GM21737 (cell line): ENCODE data around the gene ANKS6.

Source experiments
- ATAC-seq: cut with Tn5 transposase; IDR thresholded peaks from one replicate; pipeline ENCODE4 v1.9.1; 2021; ENCODE audit warnings: mild to moderate bottlenecking, moderate library complexity; ENCODE audit not compliant: unreplicated experiment

The ANKS6 gene

DNA sequence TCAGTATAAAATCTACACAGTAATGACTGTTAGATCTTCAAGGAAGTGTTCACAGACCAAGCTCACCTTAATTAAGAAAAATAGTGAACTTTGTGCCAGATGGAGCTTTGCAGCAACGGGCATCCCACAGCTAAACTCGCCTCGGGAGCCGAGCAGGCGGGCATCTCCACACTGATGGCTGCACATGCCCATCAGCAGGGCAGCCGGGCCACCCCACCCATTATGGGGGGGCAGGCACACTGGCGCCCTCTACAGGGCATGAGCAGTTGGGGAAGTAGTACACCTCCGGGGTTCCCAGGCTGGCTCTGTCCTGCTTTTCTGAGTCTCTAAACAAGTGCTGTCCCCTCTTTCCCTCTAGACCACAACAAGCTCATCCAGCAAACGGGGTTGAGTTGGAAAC lies 21.6 kb downstream of the ANKS6 start:
- ATAC-seq = no peak

DNA sequence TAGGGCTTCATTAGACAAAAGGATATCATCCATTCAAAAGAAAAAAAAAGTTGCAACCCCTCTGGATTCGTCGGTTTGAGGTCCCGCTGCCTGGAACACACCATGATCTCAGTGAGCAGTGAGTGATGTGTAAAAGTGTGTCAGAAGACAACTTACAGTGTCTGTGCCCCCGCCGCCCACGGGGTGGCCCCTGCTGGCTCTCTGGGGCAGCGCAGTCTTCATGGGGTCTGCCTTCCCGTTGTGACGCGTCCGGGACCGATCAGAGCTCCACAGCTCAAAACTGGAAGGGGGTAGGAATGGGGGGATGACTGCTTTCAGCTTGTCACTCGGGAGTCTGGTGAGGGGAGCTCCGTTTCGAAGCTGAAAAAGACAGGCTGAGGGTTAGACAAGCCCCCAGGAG lies 22.6 kb downstream of the ANKS6 start:
- no peak for ATAC-seq

- no peak for ATAC-seq
Observed at GRCh38 chr9:98772364-98773155, 23.8 kb downstream of the ANKS6 start.

DNA sequence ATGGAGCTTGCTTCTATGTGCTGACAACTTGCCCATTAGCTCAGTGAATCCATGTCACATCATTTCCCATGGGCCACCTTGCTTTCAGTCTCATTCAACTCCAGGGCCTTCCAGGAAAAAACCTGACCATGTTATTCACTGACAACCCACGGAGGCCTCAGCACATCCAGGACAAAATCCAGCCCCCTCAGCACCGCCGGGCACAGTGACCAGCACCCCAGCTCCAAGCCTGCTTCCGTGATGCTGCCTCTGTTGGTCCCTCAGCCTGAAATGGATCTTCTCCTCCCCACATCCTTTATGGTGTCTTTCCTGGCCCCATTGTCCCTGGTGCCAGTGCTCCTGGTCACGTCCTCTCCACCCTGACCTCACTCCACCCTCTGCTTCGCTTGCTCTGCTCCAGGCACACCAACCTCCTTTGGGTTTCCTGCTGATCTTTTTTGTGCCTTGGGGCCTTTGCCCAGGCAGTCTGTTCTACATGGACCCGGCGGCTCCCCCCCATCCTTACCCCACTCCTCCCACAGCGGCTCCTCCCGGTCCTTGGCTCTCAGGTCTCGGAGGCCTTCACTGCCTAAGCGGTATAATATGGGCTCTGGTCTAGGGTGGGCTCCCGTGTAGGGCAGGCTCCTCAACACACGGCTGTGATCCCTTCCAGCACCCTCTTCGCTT lies 25.0 kb downstream of the ANKS6 start:
- ATAC-seq = no peak

- ATAC-seq = no peak
Observed at GRCh38 chr9:98770717-98771116, 25.6 kb downstream of the ANKS6 start.

DNA sequence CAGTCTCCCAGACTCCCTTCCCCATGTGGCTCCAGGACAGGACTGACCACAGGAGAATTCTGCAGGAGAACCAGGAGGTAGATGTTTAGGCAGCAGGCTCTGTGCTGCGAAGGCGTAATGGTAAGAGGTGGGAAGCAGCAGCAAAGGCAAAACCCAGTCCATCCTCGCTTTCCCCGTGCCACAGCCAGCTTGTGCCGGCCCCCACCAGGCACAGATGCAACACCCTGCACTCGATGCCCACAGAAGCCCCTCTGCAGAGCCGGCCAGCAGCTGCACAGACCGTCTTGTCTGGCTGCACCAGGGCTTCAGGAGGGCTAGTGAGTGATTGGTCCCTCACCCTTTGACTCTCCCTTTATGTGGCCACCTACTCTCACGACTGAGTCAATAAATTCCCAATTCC lies 28.0 kb downstream of the ANKS6 start:
- no peak for ATAC-seq

DNA sequence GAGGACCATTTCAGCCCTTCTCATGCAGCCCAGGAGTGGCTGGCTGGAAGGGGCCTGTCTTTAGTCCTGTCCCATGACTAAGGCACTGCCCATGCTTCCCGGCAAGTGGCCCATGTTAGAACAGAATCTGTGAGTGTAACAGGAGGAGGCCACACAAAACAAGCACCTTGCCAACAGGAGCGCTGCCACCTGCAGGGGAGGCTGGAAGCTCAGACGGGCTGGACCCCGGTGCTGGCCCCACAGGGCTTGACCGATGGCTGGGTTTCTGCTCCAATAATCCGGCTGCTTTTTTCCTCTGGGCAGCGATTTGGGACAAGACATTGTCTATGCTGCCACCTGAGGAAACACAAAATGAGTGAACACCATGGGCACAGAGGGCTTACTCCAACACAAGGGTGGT lies 28.4 kb downstream of the ANKS6 start:
- no peak for ATAC-seq

DNA sequence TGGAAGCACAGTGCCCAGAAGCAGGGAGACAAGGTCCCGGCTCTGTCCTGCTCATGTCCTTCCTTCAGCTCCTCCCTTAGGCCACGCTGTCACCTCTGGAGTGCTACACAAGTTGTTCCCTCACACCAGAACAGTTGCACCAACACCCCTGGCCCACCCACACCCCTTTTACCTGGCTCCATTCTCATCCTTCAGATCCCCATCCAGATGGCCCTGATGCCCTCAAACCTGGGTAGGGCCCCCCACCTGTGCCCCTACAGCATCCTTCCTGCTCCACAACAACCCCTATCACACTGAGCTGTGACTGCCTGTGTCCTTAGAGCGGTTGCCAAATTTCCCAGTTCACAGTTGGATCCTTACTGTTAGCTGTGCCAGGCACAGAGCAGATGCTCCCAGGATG lies 29.2 kb downstream of the ANKS6 start:
- ATAC-seq = no peak

GRCh38 chr9:98766586-98766985 lies 29.8 kb downstream of the ANKS6 start:
- ATAC-seq = no peak

DNA sequence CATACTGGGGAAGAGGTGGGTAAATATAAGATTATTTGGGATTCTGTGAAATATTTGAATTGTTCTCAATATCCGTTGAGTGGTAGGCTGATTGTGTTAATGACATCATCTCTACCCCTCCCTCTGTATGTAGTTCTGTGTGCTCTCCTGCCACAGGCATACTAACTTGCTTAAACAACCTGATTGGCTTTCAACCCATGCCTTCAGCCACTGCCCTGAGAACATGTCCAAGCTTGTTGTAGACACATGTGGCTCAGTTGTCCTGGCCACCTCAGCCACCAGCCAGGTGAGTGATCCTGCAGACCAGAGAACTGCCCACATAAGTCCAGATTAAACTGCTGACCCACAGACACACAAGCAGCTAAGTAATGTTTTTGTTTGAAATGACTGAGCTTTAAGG lies 31.1 kb downstream of the ANKS6 start:
- ATAC-seq = no peak

- ATAC-seq = no peak
Observed at GRCh38 chr9:98763986-98764745, 32.2 kb downstream of the ANKS6 start.

DNA sequence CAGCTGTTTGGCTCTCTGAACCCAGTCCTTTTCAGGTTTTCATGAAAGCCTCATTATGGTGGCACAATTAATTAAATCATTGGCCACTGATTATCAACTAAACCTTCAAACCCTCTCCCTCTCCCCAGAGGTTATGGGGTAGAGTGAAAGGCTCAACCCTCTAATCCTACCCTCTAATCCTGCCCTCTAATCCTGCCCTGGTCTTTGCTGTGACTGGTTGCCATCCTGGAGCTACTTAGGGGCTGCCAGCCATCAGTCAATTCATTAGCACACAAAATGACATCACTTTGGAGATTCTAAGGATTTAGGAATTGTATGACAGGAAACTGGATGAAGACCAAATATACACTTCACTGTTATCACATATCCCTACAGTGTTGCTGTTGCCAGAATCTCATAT lies 36.1 kb downstream of the ANKS6 start:
- ATAC-seq = no peak

DNA sequence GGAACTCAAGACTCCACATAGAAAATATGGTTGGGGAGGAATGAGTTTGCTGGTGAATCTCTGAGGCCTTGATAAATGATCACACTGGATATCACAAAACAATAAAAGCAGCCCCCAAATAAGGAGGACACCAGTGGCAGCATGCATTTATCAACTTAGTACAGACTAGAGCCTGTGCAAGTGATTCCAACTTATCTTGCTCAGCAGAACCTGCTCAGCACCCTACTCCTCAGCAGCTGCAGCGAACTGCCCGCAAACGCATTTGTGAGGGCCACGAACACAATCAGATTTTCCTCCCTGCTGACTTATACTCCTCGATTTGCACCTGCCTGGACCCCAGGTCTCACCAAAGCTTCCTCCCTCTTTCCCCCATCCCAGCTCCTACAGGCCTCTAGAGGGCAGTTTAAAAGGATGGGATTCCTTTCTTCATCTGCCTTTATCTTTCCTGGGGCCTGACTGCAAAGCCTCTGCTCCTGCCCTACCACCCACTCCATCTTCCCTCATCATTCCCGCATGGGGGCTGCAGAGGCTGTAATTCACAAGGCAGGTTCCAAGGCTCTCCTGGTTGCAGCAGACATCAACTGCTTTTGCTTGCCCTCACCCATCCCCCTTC lies 41.2 kb downstream of the ANKS6 start:
- no peak for ATAC-seq

DNA sequence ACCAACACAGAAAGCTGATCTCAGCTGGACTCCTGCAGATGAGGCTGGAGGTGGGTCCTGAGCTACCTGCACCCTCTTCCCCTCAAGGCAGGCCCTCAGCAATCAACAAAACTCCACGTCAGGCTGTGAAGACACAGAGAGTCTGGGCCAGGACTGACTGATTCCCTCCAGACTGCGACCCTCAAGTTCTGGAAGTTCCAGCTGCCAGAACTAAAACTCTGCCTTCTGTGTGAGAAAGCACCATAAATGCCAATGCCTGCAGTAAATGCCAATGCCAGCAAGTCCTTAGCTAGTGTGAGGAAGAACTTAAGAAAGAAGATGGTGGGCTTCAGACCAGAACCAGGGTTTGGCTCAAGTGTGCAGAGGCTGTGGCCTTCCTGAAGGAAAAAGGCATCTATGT lies 45.1 kb downstream of the ANKS6 start:
- no peak for ATAC-seq

GRCh38 chr9:98750364-98751060 lies 45.8 kb downstream of the ANKS6 start:
- no peak for ATAC-seq

DNA sequence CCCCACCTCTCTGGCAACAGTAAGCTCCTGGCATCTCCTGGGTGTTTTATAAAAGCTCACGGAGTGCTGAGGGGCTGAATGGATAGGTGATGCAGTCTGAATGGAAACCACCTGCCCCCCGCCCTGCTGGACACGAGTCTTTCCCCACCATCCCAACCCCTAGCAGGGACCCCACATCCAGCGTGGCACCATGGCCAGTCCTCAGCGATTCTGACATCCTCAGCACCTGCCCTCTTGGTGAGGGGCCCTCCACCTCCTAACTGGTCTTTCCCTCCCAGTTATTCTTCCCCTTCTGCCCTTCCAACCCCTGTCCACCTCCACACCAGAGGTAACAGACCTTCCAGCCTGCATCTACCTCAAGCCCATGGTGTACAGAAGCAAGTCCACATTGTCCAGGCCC lies 48.9 kb downstream of the ANKS6 start:
- ATAC-seq = no peak

DNA sequence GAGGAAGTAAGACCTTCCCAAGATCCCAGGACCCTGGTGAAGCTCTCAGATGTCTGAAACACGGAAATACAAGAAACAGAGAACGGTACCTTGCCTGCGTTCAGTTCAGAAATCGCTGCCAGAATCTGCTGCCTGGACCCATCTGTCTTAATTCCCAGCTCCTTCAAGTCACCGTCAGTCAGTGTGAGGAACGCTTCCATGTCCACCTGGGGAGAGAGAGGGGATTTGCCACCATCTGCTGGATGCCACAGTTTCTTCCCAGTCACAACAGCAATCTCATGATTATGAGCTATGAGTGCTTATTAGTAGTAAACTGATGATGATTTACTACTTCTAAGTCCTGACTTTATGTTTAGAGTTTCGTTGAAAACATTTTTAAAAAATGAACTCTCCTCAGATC lies 50.9 kb downstream of the ANKS6 start:
- ATAC-seq = no peak

- ATAC-seq = no peak
Observed at GRCh38 chr9:98743818-98744611, 52.3 kb downstream of the ANKS6 start.

- no peak for ATAC-seq
Observed at GRCh38 chr9:98743329-98743728, 53.0 kb downstream of the ANKS6 start.
